SIG-M5 (cell line): ENCODE data around the gene PCCA.
"Not testable (repeated sequence)": the region's sequence is repeated elsewhere in the genome, so short reads cannot be mapped to it uniquely, and the experiment has no call there.

ENCODE experiments used
- DNase-seq: peaks from one replicate; lab custom pipeline; 2025; lab: John Stamatoyannopoulos, UW

Gene PCCA

GRCh38 chr13:100306434-100306999 lies 217.6 kb downstream of the PCCA start:
- DNase-seq = no peak

GRCh38 chr13:100314132-100314910 lies 225.4 kb downstream of the PCCA start:
- no peak for DNase-seq

GRCh38 chr13:100315522-100315921 lies 226.6 kb downstream of the PCCA start:
- DNase-seq = no peak

GRCh38 chr13:100318473-100318872 lies 229.6 kb downstream of the PCCA start:
- DNase-seq = not testable (repeated sequence)

GRCh38 chr13:100323937-100324336 lies 235.0 kb downstream of the PCCA start:
- no peak for DNase-seq

- no peak for DNase-seq
These were observed 241.8 kb downstream of the PCCA start for GRCh38 chr13:100330662-100331061.

- no peak for DNase-seq
These were observed 244.2 kb downstream of the PCCA start for GRCh38 chr13:100333141-100333540.

GRCh38 chr13:100334214-100334613 lies 245.3 kb downstream of the PCCA start:
- DNase-seq = no peak

- DNase-seq = no peak
These were observed 248.1 kb downstream of the PCCA start for GRCh38 chr13:100336795-100337516.

- no peak for DNase-seq
These were observed 249.4 kb downstream of the PCCA start for GRCh38 chr13:100338275-100338674.

- DNase-seq = no peak
These were observed 250.6 kb downstream of the PCCA start for GRCh38 chr13:100339411-100339940.

- no peak for DNase-seq
These were observed 252.0 kb downstream of the PCCA start for GRCh38 chr13:100340865-100341264.

- DNase-seq = no peak
These were observed 252.4 kb downstream of the PCCA start for GRCh38 chr13:100341327-100341726.

GRCh38 chr13:100344544-100344943 lies 255.7 kb downstream of the PCCA start:
- no peak for DNase-seq

GRCh38 chr13:100347968-100348367 lies 259.1 kb downstream of the PCCA start:
- DNase-seq = no peak

GRCh38 chr13:100349594-100349993 lies 260.7 kb downstream of the PCCA start:
- DNase-seq = no peak

- no peak for DNase-seq
These were observed 261.7 kb downstream of the PCCA start for GRCh38 chr13:100350601-100351000.

GRCh38 chr13:100356426-100356825 lies 267.5 kb downstream of the PCCA start:
- DNase-seq = no peak

GRCh38 chr13:100356889-100357288 lies 268.0 kb downstream of the PCCA start:
- DNase-seq = peak; percentile 41

- no peak for DNase-seq
These were observed 268.9 kb downstream of the PCCA start for GRCh38 chr13:100357764-100358163.

GRCh38 chr13:100361504-100361903 lies 272.6 kb downstream of the PCCA start:
- no peak for DNase-seq

- no peak for DNase-seq
These were observed 273.5 kb downstream of the PCCA start for GRCh38 chr13:100362371-100362770.

GRCh38 chr13:100362781-100363180 lies 273.9 kb downstream of the PCCA start:
- DNase-seq = no peak
